Adrenal gland (tissue), 12 donors: ENCODE measurements around the gene ARIH2. TPM values are rescaled to one million over a fixed set of nuclear protein-coding genes. Genes with fewer than 3 reads are reported as not detected.
"Not testable (repeated sequence)": the region's sequence is repeated elsewhere in the genome, so short reads cannot be mapped to it uniquely, and the experiment has no call there.

Source experiments
- DNase-seq, 7 donors: peaks; one replicate each; pipeline ENCODE4 v3.0.0-alpha.2; 2019 to 2020
- H3K27ac ChIP-seq, 5 donors: fragments of 200-600 bp; sonication (generic) in 4 of 5; 1 replicate in 3 of 5; 2 replicates in 2 of 5; pipeline versions ENCODE4 v1.5.1 to v1.8.0; 2016 to 2020; ENCODE audit warnings: mild to moderate bottlenecking in 1 of 5
- H3K27me3 ChIP-seq: fragments of 200-600 bp; 2 replicates; pipeline ENCODE4 v1.8.0; 2021
- H3K36me3 ChIP-seq, 2 donors: fragments of 200-600 bp; replicated peaks in 1 of 2; 1 replicate in 1 of 2; 2 replicates in 1 of 2; pipeline versions ENCODE4 v1.5.1 to v1.8.0; 2018 to 2022
- H3K4me1 ChIP-seq, 2 donors: fragments of 200-600 bp; replicated peaks in 1 of 2; 1 replicate in 1 of 2; 2 replicates in 1 of 2; pipeline versions ENCODE4 v1.5.1 to v1.8.0; 2018 to 2021
- H3K4me3 ChIP-seq, 4 donors: fragments of 200-600 bp; sonication (generic) in 3 of 4; one replicate each; pipeline ENCODE4 v1.5.1; 2016 to 2018
- H3K9me3 ChIP-seq, 3 donors: fragments of 200-600 bp; sonication (generic) in 1 of 3; replicated peaks in 1 of 3; 1 replicate in 2 of 3; 2 replicates in 1 of 3; pipeline versions ENCODE4 v1.5.1 to v1.8.0; 2016 to 2021
- POLR2A ChIP-seq, 2 donors: fragments of 450-650 bp; IDR thresholded peaks; one replicate each; pipeline ENCODE4 v1.6.1; 2017; ENCODE audit warnings: antibody characterized with exemption in 2 of 2, mild to moderate bottlenecking in 2 of 2, moderate library complexity in 1 of 2
- WGBS, 4 donors: extraction: QIAGEN DNeasy Blood & Tissue Kit in 2 of 4; methylation state at CpG; one replicate each; pipeline versions ENCODE4 v1.1.5 to v1.1.7; 2013 to 2017; 5-methylcytosine and 5-hydroxymethylcytosine counted together
- intact Hi-C, 2 donors: fragments of 100-400 bp; cut with DNase I; formaldehyde crosslinking; loops; one replicate each; pipeline versions ENCODE4 v1.14.1 to v1.15.0; 2022 to 2023
- polyA plus RNA-seq, 3 donors: library from polyadenylated mRNA; stranded (reverse); fragments of 200-250 nt in 2 of 3; fragments of 350-450 nt in 1 of 3; fragmentation: Illumina TruSeq in 1 of 3; extraction: RNeasy Lipid Tissue Mini Kit (QIAGEN cat#74804) in 1 of 3; gene quantifications; one replicate each; pipeline ENCODE4 v1.2.3, GENCODE V29; 2013 to 2014
- total RNA-seq, 9 donors: library from RNA; depleted of rRNA in 4 of 9; stranded (reverse); fragments of >200 nt in 4 of 9; fragments of 120-200 nt in 1 of 9; fragmentation: NEBNext Ultra II Directional in 1 of 9; extraction: Animal tissue kit (Norgen Biotek cat#: 25700) in 1 of 9; gene quantifications; one replicate each; pipeline versions ENCODE4 v1.1.0 to v1.2.4, GENCODE V29; 2013 to 2023
- TF ChIP-seq, protein P1 (sequence below), 6 experiments: fragments of 450-650 bp in 4 of 6; fragments of 200-600 bp in 2 of 6; sonication (generic) in 1 of 6; IDR thresholded peaks; 1 replicate in 5 of 6; 2 replicates in 1 of 6; pipeline versions ENCODE4 v1.5.1 to v1.8.0; 2016 to 2021; ENCODE audit warnings: antibody characterized with exemption in 6 of 6, mild to moderate bottlenecking in 2 of 6, moderate library complexity in 1 of 6
- donor health status: healthy with polysubstance abuse.
- donor health status: Bipolar disorder and iron deficiency.
- donor health status: DM: yes; HTN: yes; CAD: no.
- donor health status: DM: no; HTN: no; CAD: no.
- donor health status: DM: no; HTN: no; CAD: no.
- donor health status: DM: yes; HTN: yes; CAD: no.

The ARIH2 gene
- total and polyA plus RNA-seq, 12 donors = 46.7 to 135 (median 83.1) TPM

DNA sequence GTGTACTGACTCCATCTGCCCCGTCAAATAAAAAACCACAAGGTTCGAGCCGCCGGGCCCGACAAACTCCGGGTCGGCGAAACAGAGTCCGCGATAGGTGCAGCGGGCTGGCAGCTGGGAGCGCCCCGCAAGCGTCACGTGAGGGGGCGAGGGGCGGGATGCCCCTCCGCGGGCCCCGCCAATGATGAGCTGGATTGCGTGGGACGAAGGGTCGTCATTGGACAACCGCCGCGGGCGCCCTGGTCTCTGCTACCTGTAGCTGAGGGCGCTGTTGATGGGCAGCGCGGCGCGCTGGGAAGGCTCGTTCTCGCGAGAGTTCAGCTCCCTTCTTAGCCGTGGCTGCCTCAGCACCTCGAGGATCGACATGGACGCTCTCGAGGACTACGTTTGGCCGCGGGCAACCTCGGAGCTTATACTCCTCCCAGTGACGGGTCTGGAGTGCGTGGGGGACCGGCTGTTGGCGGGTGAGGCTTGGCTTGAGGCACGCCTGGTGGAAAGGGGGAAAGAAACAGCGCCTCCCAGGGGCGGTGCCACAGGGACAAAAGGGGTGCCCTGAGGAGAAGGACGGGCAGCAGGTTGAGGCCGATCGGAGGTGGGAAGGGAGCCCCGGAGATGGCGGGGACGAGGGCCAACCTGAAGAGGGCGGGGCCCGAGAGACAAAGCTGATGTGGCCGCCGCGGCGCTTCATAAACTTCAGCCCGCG, 88.6 kb downstream of the ARIH2 start, which contains the start of gene WDR6:
WDR6 (plus strand) TSS at position 324 of the 703 bp plus-strand sequence; CDS start at position 365, 41 bp downstream.
- intact Hi-C loops = no loop called here
- H3K4me1 ChIP-seq = peaks cover 20 to 34% of the 10 kb centered on the region in 2 donors
- WGBS, 4 donors = 0 to 1% (median 0%) methylated on average over 21 to 65 of the region's 65 CpGs
- H3K4me3 ChIP-seq = peak within 1 kb of the TSS; percentile 46 to 83 (median 64)
- DNase-seq = peak; percentile 97 to 99 (median 99)
- H3K27ac ChIP-seq = peak within 1 kb of the TSS; percentile 84 to 98 (median 94)
- no peaks in the 10 kb centered on the region for H3K9me3 ChIP-seq
- H3K36me3 ChIP-seq = peaks cover 0 to 5% of the 10 kb centered on the region in 2 donors
- TF ChIP-seq, protein P1, sequence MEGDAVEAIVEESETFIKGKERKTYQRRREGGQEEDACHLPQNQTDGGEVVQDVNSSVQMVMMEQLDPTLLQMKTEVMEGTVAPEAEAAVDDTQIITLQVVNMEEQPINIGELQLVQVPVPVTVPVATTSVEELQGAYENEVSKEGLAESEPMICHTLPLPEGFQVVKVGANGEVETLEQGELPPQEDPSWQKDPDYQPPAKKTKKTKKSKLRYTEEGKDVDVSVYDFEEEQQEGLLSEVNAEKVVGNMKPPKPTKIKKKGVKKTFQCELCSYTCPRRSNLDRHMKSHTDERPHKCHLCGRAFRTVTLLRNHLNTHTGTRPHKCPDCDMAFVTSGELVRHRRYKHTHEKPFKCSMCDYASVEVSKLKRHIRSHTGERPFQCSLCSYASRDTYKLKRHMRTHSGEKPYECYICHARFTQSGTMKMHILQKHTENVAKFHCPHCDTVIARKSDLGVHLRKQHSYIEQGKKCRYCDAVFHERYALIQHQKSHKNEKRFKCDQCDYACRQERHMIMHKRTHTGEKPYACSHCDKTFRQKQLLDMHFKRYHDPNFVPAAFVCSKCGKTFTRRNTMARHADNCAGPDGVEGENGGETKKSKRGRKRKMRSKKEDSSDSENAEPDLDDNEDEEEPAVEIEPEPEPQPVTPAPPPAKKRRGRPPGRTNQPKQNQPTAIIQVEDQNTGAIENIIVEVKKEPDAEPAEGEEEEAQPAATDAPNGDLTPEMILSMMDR (IDR thresholded peaks at IDR 0.05) = peak in 5 of 6 experiments; percentile 41 to 57 (median 55)
- peak; percentile 59 to 89 for TF ChIP-seq POLR2A (IDR thresholded peaks at IDR 0.05)
- H3K27me3 ChIP-seq = no peaks in the 10 kb centered on the region

DNA sequence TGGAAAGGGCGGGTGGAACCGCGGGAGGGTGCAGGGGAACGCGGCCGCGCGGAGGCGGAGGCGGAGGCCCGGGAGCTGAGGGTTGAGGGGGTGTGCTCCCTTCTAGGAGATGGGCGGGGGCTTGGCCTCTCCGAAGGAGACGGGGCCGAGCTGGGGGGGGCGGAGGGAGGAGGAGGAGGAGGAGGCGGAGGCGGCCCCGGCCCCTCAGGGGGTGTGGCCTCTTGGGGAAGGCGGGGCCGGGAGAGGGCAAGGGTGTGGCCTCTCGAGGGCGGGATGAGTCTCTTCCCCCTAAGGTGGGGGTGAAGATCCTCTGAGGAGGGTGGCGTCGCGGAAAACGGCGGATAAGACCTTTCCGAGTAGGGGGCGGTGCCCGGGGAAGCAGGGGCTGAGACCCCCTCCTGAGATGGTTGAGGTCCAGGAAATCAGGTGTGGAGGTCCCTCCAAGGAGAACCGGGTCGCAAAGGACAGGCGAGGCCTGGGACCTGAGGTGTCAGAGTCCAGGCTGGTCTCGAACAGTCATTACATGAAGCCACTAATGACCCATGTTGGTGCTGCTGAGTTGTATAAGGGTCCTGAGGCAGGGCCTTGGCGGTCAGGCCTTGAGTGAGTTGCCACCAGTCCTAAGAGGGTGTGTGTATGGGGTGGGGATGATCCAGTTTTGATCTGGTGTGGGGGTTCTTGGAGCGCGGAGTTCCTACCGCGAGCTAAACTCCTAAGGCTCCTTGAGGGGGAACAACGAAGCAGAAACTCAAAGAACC, 89.3 kb downstream of the ARIH2 start:
- H3K4me1 ChIP-seq = peaks cover 27 to 41% of the 10 kb centered on the region in 2 donors
- peak overlapping the region; percentile 84 to 98 (median 94) for H3K27ac ChIP-seq
- H3K4me3 ChIP-seq = peak overlapping the region; percentile 19 to 83 (median 56)
- DNase-seq = peak; percentile 94 to 97 (median 95)
- H3K9me3 ChIP-seq = no peaks in the 10 kb centered on the region
- WGBS, 4 donors = 8 to 21% (median 15%) methylated on average over 17 to 40 of the region's 41 CpGs
- no peak for TF ChIP-seq POLR2A (IDR thresholded peaks at IDR 0.05)
- TF ChIP-seq, protein P1 (IDR thresholded peaks at IDR 0.05) = no peak
- intact Hi-C loops = no loop called here
- H3K36me3 ChIP-seq = peaks cover 0 to 13% of the 10 kb centered on the region in 2 donors
- H3K27me3 ChIP-seq = no peaks in the 10 kb centered on the region

DNA sequence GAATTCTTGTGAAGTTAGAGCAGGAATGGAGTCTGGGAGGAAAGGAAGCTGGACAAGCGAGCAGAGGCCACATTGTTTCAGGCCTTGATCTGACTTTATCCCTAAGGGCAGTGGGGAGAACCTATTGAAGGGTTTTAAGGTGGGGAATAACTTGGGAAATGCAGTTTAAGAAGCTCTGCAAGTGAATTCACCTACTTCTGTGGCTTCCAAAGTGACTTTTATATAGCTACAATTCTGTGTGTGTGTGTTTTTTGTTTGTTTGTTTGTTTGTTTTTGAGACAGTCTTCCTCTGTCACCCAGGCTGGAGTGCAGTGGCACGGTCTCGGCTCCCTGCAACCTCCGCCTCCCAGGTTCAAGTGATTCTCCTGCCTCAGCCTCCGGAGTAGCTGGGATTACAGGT, 90.0 kb downstream of the ARIH2 start:
- H3K27me3 ChIP-seq, DNase-seq, intact Hi-C loops, H3K9me3 ChIP-seq: not testable (repeated sequence)
- peak overlapping the region in 1 of 4 donors; percentile 66 for H3K4me3 ChIP-seq
- peaks cover 0 to 14% of the 10 kb centered on the region in 2 donors for H3K36me3 ChIP-seq
- peak overlapping the region in 4 of 5 donors; percentile 84 to 95 (median 92) for H3K27ac ChIP-seq
- peaks cover 27 to 43% of the 10 kb centered on the region in 2 donors for H3K4me1 ChIP-seq
- 77 to 89% (median 84%) methylated on average over 5 of the region's 5 CpGs for WGBS, 4 donors

GRCh38 chr3:49009396-49009795, 90.8 kb downstream of the ARIH2 start:
- intact Hi-C loops = no loop called here
- Histone ChIP-seq H3K27me3 (no peaks in the 10 kb centered on the region), H3K36me3 (peaks cover 0 to 19% of the 10 kb centered on the region in 2 donors), H3K4me1 (peaks cover 27 to 43% of the 10 kb centered on the region in 2 donors), H3K27ac (no peak overlapping the region), H3K9me3 (no peaks in the 10 kb centered on the region), H3K4me3 (no peak overlapping the region)
- no peak for DNase-seq
- TF ChIP-seq POLR2A (IDR thresholded peaks at IDR 0.05) = no peak
- TF ChIP-seq, protein P1 (IDR thresholded peaks at IDR 0.05) = no peak
- 71 to 77% (median 74%) methylated on average over 3 of the region's 3 CpGs for WGBS, 4 donors
